Amygdala (tissue), 56 donors: Measurements from ENCODE around the gene P3R3URF.

Source experiments
- DNase-seq, 56 donors: peaks; one replicate each; lab custom pipeline; 2025; lab: John Stamatoyannopoulos, UW

Gene P3R3URF

DNA sequence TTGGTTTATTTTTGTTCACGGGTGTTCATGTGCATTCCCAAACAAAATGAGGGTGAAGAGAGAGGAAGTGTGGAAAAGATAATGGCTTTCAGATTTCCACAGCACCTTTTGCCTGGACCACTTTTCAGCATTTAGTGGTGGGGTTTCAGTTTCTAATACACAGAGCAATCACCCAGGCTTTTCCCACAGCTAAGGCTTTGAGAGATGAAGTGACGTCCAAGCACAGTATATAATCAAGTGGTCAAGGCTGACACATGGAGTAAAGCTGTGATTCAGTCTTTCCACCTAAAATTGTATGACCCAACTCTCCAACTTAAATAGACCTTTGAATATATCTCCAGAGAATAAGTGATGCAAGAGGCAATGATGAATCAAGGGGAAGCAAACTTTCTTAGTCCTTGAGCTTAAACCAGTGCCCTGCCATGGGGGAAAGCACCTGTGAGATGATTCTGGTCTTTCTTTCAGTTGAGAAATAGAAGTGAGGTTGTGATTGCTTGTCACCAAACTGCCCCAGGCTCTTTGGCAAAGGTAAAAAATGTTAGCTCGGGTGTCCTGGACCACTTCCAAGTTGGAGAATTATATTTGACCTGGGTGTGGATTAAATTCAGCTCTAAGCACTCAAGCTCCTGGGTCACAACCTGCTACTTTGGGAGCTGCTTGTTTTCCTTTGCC is 41.5 kb downstream of the P3R3URF start:
- no peak for DNase-seq

DNA sequence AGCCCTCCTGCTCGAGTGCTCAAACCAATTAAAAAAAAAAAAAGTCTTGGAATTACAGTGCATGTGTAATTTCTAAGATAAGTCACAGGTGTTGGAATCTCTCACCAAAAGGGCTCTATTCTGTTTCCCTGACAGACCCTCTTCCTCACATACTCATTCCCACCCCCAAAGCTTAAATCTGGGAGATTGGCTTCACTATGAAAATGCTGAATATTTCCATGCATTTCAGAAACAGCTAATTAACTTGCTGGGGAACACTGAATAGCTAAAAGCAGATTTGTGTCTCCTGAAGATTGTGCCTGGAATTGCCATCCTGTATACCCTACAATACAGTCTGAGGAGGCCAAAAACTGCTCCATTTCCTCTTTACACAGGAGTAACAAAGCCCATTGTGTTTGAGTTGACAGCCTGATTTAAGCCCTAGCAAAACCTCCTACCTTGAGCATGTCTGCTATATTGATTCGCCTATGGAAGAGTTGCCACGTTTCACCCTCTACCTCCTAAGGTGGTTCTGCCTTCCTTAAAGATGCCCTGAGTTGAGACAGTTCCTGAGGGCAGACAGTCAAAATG is 42.4 kb downstream of the P3R3URF start:
- no peak for DNase-seq

DNA sequence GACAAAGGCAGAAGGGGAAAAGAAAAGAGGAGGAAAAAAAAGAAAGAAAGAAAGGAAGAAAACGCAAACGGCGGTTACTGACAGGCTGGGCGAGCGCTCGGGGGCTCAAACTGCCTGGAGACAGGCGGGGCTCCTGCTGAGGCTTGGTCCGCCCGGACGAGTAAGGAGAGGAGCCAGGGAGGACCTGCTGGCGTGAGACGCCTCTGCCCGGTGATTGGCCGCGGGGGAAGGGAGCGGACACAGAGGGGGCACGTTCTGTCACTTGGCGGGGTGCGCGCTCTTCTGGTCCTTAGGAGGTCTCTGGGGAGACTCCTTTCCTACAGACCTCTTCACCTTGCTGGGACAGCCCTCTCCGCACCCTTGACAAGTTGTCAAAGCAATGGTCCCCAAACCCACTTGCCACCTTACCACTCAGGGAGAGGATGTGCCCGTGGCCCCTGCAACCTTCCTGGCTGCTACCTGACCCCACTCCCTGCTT is 43.1 kb downstream of the P3R3URF start:
- DNase-seq = peak in 11 of 56 donors; percentile 63 to 93 (median 80)

DNA sequence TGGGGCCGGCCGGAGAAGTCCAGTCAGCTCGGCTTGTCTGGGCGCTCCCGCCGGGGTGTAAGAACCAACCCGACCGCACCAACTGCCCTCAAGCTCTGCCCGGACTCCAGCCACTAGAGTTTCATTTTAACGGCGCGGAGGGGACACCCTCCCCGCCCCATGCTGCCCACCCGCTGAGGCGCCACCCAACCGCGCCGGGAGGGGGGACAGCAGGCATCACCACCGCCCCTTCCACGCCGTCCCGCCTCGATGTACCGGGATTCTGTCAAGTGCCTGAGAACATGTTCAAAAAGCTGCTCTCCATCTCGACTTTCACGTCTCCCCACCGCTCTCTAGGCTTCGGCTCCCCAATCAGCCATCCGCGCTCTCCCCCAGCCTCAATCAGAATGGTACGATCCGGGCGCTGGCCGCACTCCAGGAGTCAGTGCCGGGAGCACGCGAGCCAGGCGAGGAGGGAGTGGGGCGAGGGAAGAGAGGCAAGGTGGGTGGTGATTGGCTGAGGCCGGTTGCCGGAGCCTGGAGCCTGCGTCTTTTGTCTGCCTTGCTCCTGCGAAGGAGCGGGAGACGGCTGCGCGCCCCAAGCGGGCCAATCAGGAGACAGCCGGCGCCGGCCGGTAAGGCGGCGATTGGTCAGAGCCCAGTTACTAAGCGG is 43.6 kb downstream of the P3R3URF start, which contains the start of gene PIK3R3:
PIK3R3 (minus strand) TSS at position 101 of the 652 bp plus-strand sequence. CDS start 677 bp downstream, outside the sequence.
- peak; percentile 85 to 99 (median 97) for DNase-seq

DNA sequence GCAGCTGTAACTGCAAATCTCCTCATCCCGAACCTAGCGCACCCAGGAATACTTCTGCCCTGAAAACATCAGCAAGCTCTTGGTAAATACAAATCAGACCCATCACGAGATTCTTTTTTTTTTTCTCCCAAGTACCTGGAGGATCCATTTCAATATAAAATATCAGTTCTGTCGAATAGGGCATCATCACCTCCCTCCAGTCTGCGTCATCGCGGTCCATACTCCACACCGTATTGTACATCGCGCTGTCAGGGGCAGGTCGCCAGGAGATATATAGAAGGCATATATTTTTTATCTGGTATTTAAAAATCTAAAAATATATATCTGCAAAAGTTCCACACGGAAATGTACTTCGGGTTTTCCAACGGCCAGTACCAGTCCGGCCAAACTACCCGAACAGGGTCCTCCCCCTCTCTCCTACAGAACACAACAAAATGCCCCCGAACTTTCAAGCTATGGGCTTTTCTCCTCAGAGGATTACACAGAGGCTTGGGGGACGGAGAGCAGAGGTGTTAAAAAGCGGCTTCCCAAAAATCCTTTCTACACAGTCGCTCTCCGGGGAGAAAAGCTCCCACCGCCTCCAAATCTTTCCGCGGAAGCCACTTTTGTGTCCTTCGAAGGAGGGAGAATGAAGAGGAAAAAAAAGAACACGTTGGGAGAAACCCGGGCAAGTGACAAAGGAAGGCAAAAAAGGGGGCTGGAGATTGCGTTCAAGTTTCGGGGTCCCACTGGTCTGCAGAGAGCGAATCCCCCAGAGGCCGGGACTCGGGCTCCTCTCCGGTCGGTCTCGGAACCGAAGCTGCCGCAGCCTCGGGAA is 44.4 kb downstream of the P3R3URF start:
- peak in 17 of 56 donors; percentile 3 to 54 (median 23) for DNase-seq

DNA sequence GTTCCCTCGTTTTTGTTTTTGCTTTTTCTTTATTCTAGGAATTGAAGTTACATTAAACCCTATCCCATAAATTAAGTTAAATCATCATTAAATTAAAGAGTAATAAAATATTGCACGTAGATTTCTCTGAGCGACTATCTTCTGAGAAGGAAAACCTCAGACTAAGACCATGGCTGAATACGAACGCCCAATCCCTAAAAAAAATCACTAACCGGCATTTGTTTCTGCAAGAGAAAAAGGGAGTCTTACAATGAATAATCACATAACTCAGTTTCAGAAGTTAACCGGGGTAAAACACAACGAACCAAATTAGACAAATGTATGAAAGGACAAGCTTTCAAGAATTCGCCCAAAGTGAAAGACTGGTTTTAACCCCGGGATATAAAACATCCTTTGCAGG is 45.2 kb downstream of the P3R3URF start:
- DNase-seq = no peak

DNA sequence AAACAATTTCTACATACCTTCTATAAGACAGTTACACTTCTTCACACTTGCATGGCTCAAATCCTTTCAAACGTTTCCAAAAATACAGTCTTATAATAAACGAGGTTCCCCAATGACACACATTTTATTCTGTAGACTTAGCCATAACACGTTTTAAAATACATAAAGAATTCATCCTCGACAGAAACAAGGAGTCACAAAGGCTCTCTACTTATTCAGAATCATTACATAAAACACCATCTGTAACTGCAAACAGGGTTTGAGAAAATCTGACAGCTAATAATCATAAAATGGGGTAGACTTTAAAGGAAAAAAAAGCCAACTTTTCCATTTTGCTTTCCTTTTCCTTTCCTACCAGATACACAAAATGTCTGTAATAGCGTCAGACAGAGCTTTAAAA is 45.7 kb downstream of the P3R3URF start:
- DNase-seq = no peak

DNA sequence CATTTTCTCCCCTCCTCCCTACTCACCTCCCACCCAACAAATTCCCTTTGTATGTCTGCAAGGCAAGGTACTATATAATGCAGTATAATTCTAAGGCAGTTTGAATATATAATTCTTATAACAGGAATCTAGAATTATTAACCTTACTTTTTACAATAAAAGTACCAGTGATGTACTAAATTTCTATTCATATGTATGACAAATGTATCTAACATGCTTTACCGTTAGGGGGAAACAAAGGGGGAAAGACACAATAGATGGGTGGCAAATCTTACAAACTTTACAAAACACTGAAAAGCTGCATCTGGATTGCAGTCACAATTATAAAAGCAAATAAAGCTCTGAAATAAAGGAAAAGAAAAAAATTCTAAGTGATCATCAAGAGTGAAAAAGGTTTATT is 46.2 kb downstream of the P3R3URF start:
- DNase-seq = no peak

DNA sequence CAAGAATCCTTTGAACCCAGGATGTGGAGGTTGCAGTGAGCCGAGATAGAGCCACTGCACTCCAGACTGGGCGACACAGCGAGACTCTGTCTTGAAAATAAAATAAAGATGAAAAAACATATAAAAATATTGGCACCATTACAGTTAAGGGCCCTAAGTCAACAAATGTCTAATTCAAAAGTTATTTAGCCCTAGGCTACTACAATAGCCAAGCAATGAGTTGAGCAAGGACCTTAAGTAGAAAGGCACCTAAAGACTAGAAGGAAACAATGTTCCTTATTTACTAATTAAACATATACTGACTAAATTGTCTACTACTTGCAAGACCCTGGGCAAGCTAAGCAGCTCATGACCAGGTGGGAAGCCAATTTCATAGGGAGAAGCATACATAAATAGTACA is 47.9 kb downstream of the P3R3URF start:
- DNase-seq = no peak
